GM13977 (cell line): ENCODE data around the gene TPM1.

Experiments
- DNase-seq: peaks from one replicate; pipeline ENCODE4 v3.0.0; 2012; ENCODE audit warnings: low spot score
- in situ Hi-C: fragments of 300-500 bp; cut with MboI; formaldehyde crosslinking; loops from one replicate; pipeline ENCODE4 v1.12.0; 2022; ENCODE audit warnings: low sequenced_read_pairs, low pct_unique_long_range_greater_than_20kb, mixed read lengths, inconsistent platforms; ENCODE audit not compliant: unreplicated experiment
- TF ChIP-seq, protein P1 (sequence below): IDR thresholded peaks from 2 replicates; pipeline ENCODE4 v1.5.1; 2012; ENCODE audit warnings: mild to moderate bottlenecking, control low read depth; ENCODE audit not compliant: insufficient read depth; ENCODE audit errors: extremely low read depth, missing control alignments

Gene TPM1

DNA sequence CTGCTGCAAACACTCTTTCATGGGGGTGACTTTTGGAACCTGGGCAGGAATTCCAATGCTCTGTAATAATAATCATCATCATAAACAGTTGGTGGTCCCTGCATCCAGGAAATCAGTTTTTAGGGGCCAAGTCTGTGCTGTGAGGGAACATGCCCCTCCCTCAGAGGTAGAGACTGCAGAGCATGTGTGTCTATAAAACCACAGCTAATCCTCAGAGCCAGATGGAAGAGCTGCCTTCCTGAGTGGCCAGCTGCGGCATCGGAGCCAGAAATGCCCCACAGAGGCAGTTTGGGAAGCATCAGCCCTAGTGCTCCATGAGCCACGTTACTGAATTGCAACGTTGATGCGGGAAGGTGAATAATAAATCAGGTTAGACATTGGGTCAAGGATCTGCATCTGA lies 12.9 kb upstream of the TPM1 start:
- in situ Hi-C loops: no loop called here

DNA sequence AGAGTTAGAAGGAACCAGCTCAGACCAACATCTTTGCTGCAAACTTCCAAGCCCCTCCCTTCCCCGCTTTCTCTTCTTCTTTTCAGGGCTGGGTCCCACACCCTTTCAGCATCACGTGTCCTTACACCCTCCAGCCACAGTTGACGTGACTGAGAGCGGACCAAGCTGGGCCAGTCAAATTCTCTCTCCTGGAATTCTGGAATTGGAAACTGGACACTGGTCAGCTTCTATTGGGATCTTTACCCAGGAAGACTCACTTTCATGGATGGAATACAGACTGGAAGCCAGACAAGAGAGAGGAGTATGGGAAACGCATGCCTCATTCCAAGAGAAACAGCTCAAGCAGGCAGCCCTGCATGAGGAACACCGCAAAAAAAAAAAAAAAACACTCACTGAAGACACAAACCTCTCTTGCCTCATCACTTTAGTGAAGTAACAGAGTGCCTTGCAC lies 12.4 kb upstream of the TPM1 start:
- in situ Hi-C loops: no loop called here
- no peak for DNase-seq
- TF ChIP-seq, protein P1, sequence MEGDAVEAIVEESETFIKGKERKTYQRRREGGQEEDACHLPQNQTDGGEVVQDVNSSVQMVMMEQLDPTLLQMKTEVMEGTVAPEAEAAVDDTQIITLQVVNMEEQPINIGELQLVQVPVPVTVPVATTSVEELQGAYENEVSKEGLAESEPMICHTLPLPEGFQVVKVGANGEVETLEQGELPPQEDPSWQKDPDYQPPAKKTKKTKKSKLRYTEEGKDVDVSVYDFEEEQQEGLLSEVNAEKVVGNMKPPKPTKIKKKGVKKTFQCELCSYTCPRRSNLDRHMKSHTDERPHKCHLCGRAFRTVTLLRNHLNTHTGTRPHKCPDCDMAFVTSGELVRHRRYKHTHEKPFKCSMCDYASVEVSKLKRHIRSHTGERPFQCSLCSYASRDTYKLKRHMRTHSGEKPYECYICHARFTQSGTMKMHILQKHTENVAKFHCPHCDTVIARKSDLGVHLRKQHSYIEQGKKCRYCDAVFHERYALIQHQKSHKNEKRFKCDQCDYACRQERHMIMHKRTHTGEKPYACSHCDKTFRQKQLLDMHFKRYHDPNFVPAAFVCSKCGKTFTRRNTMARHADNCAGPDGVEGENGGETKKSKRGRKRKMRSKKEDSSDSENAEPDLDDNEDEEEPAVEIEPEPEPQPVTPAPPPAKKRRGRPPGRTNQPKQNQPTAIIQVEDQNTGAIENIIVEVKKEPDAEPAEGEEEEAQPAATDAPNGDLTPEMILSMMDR: no peak

More for the DNA sequence above, 12.9 kb upstream of the TPM1 start:
- no peak for DNase-seq
- TF ChIP-seq, protein P1: no peak

DNA sequence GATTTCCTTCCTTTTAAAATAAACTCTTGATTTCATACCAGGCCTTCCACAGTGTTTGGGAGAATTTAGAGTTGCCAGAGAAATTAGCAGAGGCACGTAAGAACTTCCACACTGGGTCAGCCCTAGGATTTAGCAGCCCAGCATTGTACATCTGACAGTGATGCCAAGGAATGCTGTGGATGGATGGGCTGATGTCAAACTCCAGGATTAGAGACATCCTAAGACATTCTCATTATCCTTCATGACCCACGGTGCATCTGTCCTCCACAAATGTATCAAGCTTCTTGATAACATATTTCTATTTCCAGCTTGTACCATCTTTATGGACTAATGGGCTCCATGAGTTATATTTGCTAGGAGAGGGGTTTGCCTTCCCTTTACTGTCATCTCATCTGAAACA lies 8.0 kb upstream of the TPM1 start:
- DNase-seq: no peak
- in situ Hi-C loops: no loop called here
- TF ChIP-seq, protein P1: no peak

DNA sequence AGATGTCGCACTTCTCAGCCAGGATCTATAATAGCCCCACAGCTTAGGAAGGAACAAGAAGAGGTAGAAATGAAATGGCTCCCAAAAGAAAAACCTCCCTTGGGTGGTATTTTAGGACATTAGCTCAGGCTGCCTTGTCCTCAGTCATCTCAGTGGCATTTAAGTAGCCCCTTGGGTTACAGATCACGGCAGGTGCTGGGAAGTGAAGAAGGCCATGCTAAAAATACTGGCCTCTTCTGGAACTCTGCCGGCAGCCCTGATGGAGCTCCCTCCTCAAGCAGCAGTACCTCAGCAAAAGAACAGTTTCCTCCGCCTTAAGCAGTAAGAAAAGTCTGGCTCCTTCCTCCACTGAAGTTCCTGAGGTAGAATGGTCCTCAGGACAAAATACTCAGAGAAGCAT lies 7.3 kb upstream of the TPM1 start:
- in situ Hi-C loops: no loop called here
- DNase-seq: no peak
- TF ChIP-seq, protein P1: no peak

DNA sequence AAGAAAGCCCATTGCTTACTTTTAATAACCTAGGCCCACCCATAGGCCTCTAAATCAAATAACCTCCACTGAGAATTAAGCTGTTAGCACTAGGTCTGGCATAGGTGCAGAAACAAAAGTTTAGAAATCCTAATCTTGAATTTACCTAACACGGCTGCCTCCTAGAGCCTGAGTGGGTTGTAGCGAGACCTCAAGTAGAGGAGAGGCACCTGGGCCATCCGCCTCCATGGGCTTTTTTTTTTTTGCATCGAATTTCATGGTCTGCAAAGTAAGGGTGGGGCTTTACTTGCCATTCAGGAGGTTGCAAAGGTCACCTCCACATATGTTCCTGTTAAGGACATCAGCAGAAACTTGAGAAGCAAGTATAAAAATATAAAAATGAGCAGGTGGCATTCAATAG lies 6.6 kb upstream of the TPM1 start:
- DNase-seq: no peak
- in situ Hi-C loops: no loop called here
- TF ChIP-seq, protein P1: no peak

DNA sequence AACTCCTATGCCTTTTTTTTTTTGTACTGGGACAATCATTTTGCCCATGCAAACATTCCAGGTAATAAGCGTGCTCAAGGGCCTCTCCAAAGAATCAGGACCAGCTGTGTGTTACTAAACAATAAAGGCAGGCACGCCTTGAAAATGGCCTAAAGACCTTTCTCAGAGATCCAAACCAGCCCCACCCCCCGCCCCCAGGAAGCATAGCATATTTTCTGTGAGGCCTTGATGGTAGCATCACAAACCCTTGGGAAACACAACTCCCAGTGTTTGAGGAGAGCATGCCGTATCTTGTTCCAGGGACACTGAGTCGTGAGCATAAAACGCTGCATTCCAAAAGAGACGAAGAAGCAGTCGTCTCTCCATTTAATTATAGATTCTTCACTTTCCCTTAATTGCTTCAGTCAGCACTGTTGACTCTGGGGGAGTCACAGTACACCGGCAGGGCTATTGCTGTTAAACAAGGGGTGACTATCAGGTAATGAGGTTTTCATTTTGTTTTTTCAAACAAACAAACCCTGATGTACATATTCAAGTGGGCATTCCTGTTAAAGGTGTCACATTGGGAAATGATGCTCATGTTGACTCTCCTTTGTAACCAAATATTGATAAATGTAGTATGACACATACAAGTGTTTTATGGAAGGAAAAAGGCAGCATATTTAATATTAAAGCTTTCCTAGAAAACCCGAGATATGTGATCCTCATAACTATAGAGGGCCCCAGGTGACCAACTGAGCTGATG lies 4.4 kb upstream of the TPM1 start:
- in situ Hi-C loops: no loop called here
- TF ChIP-seq, protein P1: no peak

More for the DNA sequence above, 4.4 kb upstream of the TPM1 start:
- no peak for DNase-seq
